ENCODE data around the gene SLC25A27.
A peak's percentile ranks its signal among the peaks of the same experiment; 100 is the strongest.
"Not testable (repeated sequence)": the region's sequence is repeated elsewhere in the genome, so short reads cannot be mapped to it uniquely, and the experiment has no call there.

The SLC25A27 gene

DNA sequence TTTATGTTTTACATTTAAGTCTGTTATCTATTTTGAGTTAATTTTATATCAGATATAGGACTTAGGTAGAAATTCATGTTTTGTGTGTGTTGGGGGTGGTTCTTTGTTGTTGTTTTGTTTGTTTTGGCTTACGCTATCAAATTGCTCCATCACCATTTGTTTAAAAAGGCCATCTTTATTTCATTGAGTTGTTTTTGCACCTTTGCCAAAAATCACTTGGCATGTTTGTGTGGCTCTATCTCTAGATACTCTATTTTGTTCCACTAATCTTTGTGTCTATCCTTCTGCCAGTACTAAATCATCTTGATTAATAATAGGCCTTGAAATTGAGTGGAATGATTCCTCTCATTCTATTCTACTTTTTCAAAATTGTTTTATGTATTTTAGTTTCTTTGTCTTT is 7.5 kb upstream of the SLC25A27 start:
- Histone ChIP-seq H3K79me2 (ENCODE audit: control insufficient read depth, insufficient read depth, low read length) (no peaks in the 10 kb centered on the region), H3K36me3 (ENCODE audit: control insufficient read depth, insufficient read depth, low read length) (no peaks in the 10 kb centered on the region), H3K23ac (ENCODE audit: low read length) (no peak overlapping the region), H3K79me1 (ENCODE audit: low read length) (no peaks in the 10 kb centered on the region), H3K18ac (ENCODE audit: low read length) (no peak overlapping the region), H3K27ac (ENCODE audit: low read depth, low read length) (no peak overlapping the region), H3K56ac (ENCODE audit: low read length) (no peak overlapping the region), H3K4ac (ENCODE audit: low read depth, low read length) (no peak overlapping the region), H2BK120ac (ENCODE audit: low read depth, low read length) (no peak overlapping the region), H3K4me1 (ENCODE audit: control insufficient read depth, low read depth, low read length) (no peaks in the 10 kb centered on the region), H2BK15ac (replicated peaks; ENCODE audit: low read depth) (no peak overlapping the region), H3K4me2 (ENCODE audit: low read length) (no peak overlapping the region), H3K27me3 (ENCODE audit: insufficient read depth, low read length, poor library complexity) (no peaks in the 10 kb centered on the region), H2BK5ac (ENCODE audit: low read length) (no peak overlapping the region), H4K5ac (ENCODE audit: low read length) (no peak overlapping the region), H3K9ac (ENCODE audit: low read length) (no peak overlapping the region), H4K8ac (ENCODE audit: low read depth, low read length) (no peak overlapping the region), H2AK5ac (ENCODE audit: low read length) (no peak overlapping the region), H3K4me3 (ENCODE audit: low read length) (no peak overlapping the region)
- DNase-seq = no peak
- no CpG with 5 or more reads among the region's 1 CpG for WGBS (ENCODE audit: extremely low coverage, insufficient coverage, low lambda C conversion rate)

- H2BK15ac ChIP-seq (replicated peaks; ENCODE audit: low read depth); H2AK5ac ChIP-seq (ENCODE audit: low read length); H3K4me2 ChIP-seq (ENCODE audit: low read length); DNase-seq; H3K23ac ChIP-seq (ENCODE audit: low read length); H3K27me3 ChIP-seq (ENCODE audit: insufficient read depth, low read length, poor library complexity); H3K27ac ChIP-seq (ENCODE audit: low read depth, low read length); H2BK5ac ChIP-seq (ENCODE audit: low read length); H3K4me1 ChIP-seq (ENCODE audit: control insufficient read depth, low read depth, low read length); H3K56ac ChIP-seq (ENCODE audit: low read length); H4K5ac ChIP-seq (ENCODE audit: low read length); H4K8ac ChIP-seq (ENCODE audit: low read depth, low read length); H3K4me3 ChIP-seq (ENCODE audit: low read length); H3K79me1 ChIP-seq (ENCODE audit: low read length); H3K4ac ChIP-seq (ENCODE audit: low read depth, low read length); H3K36me3 ChIP-seq (ENCODE audit: control insufficient read depth, insufficient read depth, low read length); H2BK120ac ChIP-seq (ENCODE audit: low read depth, low read length); H3K79me2 ChIP-seq (ENCODE audit: control insufficient read depth, insufficient read depth, low read length); H3K18ac ChIP-seq (ENCODE audit: low read length); H3K9ac ChIP-seq (ENCODE audit: low read length): not testable (repeated sequence)
- WGBS (ENCODE audit: extremely low coverage, insufficient coverage, low lambda C conversion rate) = no CpG with 5 or more reads among the region's 4 CpGs
Measured at GRCh38 chr6:46648108-46648507, 4.7 kb upstream of the SLC25A27 start.

- Histone ChIP-seq H2BK15ac (replicated peaks; ENCODE audit: low read depth) (no peak overlapping the region), H3K4me2 (ENCODE audit: low read length) (no peak overlapping the region), H4K8ac (ENCODE audit: low read depth, low read length) (no peak overlapping the region), H3K4me3 (ENCODE audit: low read length) (no peak overlapping the region), H3K79me1 (ENCODE audit: low read length) (no peaks in the 10 kb centered on the region), H3K4ac (ENCODE audit: low read depth, low read length) (no peak overlapping the region), H4K5ac (ENCODE audit: low read length) (no peak overlapping the region), H3K23ac (ENCODE audit: low read length) (no peak overlapping the region), H3K56ac (ENCODE audit: low read length) (no peak overlapping the region), H3K9ac (ENCODE audit: low read length) (no peak overlapping the region), H2BK120ac (ENCODE audit: low read depth, low read length) (no peak overlapping the region), H3K79me2 (ENCODE audit: control insufficient read depth, insufficient read depth, low read length) (no peaks in the 10 kb centered on the region), H3K18ac (ENCODE audit: low read length) (no peak overlapping the region), H2BK5ac (ENCODE audit: low read length) (no peak overlapping the region), H3K36me3 (ENCODE audit: control insufficient read depth, insufficient read depth, low read length) (no peaks in the 10 kb centered on the region), H3K4me1 (ENCODE audit: control insufficient read depth, low read depth, low read length) (no peaks in the 10 kb centered on the region), H3K27ac (ENCODE audit: low read depth, low read length) (no peak overlapping the region), H2AK5ac (ENCODE audit: low read length) (no peak overlapping the region), H3K27me3 (ENCODE audit: insufficient read depth, low read length, poor library complexity) (no peaks in the 10 kb centered on the region)
- no peak for DNase-seq
- WGBS (ENCODE audit: extremely low coverage, insufficient coverage, low lambda C conversion rate) = no CpG with 5 or more reads among the region's 5 CpGs
Measured at GRCh38 chr6:46648869-46649492, 3.8 kb upstream of the SLC25A27 start.

- Histone ChIP-seq H3K27me3 (ENCODE audit: insufficient read depth, low read length, poor library complexity) (no peaks in the 10 kb centered on the region), H3K23ac (ENCODE audit: low read length) (no peak overlapping the region), H3K79me2 (ENCODE audit: control insufficient read depth, insufficient read depth, low read length) (no peaks in the 10 kb centered on the region), H3K4me1 (ENCODE audit: control insufficient read depth, low read depth, low read length) (no peaks in the 10 kb centered on the region), H3K36me3 (ENCODE audit: control insufficient read depth, insufficient read depth, low read length) (no peaks in the 10 kb centered on the region), H3K27ac (ENCODE audit: low read depth, low read length) (no peak overlapping the region), H3K79me1 (ENCODE audit: low read length) (no peaks in the 10 kb centered on the region), H3K4me2 (ENCODE audit: low read length) (no peak overlapping the region), H4K8ac (ENCODE audit: low read depth, low read length) (no peak overlapping the region), H2BK5ac (ENCODE audit: low read length) (no peak overlapping the region), H3K4ac (ENCODE audit: low read depth, low read length) (no peak overlapping the region), H3K4me3 (ENCODE audit: low read length) (no peak overlapping the region), H2BK120ac (ENCODE audit: low read depth, low read length) (no peak overlapping the region), H3K9ac (ENCODE audit: low read length) (no peak overlapping the region), H2BK15ac (replicated peaks; ENCODE audit: low read depth) (no peak overlapping the region), H4K5ac (ENCODE audit: low read length) (no peak overlapping the region), H3K56ac (ENCODE audit: low read length) (no peak overlapping the region), H3K18ac (ENCODE audit: low read length) (no peak overlapping the region), H2AK5ac (ENCODE audit: low read length) (no peak overlapping the region)
- DNase-seq = no peak
- WGBS (ENCODE audit: extremely low coverage, insufficient coverage, low lambda C conversion rate) = no CpG with 5 or more reads among the region's 1 CpG
Measured at GRCh38 chr6:46651006-46651405, 1.8 kb upstream of the SLC25A27 start.

- WGBS (ENCODE audit: extremely low coverage, insufficient coverage, low lambda C conversion rate) = 100% methylated on average over 1 of the region's 8 CpGs
- Histone ChIP-seq H3K27ac (ENCODE audit: low read depth, low read length) (no peak overlapping the region), H3K4ac (ENCODE audit: low read depth, low read length) (no peak overlapping the region), H3K27me3 (ENCODE audit: insufficient read depth, low read length, poor library complexity) (no peaks in the 10 kb centered on the region), H3K79me1 (ENCODE audit: low read length) (no peaks in the 10 kb centered on the region), H2AK5ac (ENCODE audit: low read length) (no peak overlapping the region), H4K5ac (ENCODE audit: low read length) (no peak overlapping the region), H2BK120ac (ENCODE audit: low read depth, low read length) (no peak overlapping the region), H2BK5ac (ENCODE audit: low read length) (no peak overlapping the region), H3K56ac (ENCODE audit: low read length) (no peak overlapping the region), H4K8ac (ENCODE audit: low read depth, low read length) (no peak overlapping the region), H3K36me3 (ENCODE audit: control insufficient read depth, insufficient read depth, low read length) (no peaks in the 10 kb centered on the region), H3K18ac (ENCODE audit: low read length) (no peak overlapping the region), H3K9ac (ENCODE audit: low read length) (peak overlapping the region; percentile 63), H3K4me2 (ENCODE audit: low read length) (peak overlapping the region; percentile 93), H3K79me2 (ENCODE audit: control insufficient read depth, insufficient read depth, low read length) (no peaks in the 10 kb centered on the region), H3K23ac (ENCODE audit: low read length) (no peak overlapping the region), H3K4me1 (ENCODE audit: control insufficient read depth, low read depth, low read length) (no peaks in the 10 kb centered on the region), H3K4me3 (ENCODE audit: low read length) (no peak overlapping the region), H2BK15ac (replicated peaks; ENCODE audit: low read depth) (no peak overlapping the region)
- DNase-seq = no peak
Measured at GRCh38 chr6:46651816-46652215, 959 bp upstream of the SLC25A27 start.

DNA sequence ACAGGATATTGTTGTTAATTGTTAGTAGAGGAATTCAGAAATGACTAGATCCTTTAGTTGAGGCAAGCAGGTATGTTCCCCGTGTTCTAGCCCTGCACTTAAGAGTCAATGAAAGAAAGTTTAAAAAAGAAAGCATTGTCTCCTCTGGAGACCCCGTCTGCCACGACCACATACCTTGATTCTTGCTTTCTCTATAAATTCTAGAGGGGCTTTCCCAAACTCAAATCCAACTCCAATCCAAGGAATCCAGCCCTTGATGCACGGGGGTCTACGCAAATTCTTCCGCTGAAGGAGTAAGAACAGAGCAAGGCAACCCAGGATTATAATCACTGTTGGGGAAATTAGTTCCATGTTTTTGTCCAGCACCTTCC is 558 bp upstream of the SLC25A27 start:
- Histone ChIP-seq H3K79me1 (ENCODE audit: low read length) (no peaks in the 10 kb centered on the region), H3K79me2 (ENCODE audit: control insufficient read depth, insufficient read depth, low read length) (no peaks in the 10 kb centered on the region), H2BK5ac (ENCODE audit: low read length) (no peak overlapping the region), H3K27ac (ENCODE audit: low read depth, low read length) (no peak overlapping the region), H3K4ac (ENCODE audit: low read depth, low read length) (no peak overlapping the region), H3K36me3 (ENCODE audit: control insufficient read depth, insufficient read depth, low read length) (no peaks in the 10 kb centered on the region), H3K4me1 (ENCODE audit: control insufficient read depth, low read depth, low read length) (no peaks in the 10 kb centered on the region), H3K4me3 (ENCODE audit: low read length) (peak overlapping the region; percentile 73), H3K4me2 (ENCODE audit: low read length) (peak overlapping the region; percentile 93), H3K56ac (ENCODE audit: low read length) (peak overlapping the region; percentile 75), H3K9ac (ENCODE audit: low read length) (peak overlapping the region; percentile 63), H4K5ac (ENCODE audit: low read length) (no peak overlapping the region), H3K23ac (ENCODE audit: low read length) (no peak overlapping the region), H3K27me3 (ENCODE audit: insufficient read depth, low read length, poor library complexity) (no peaks in the 10 kb centered on the region), H2BK15ac (replicated peaks; ENCODE audit: low read depth) (no peak overlapping the region), H3K18ac (ENCODE audit: low read length) (no peak overlapping the region), H4K8ac (ENCODE audit: low read depth, low read length) (no peak overlapping the region), H2BK120ac (ENCODE audit: low read depth, low read length) (no peak overlapping the region), H2AK5ac (ENCODE audit: low read length) (no peak overlapping the region)
- DNase-seq = no peak
- WGBS (ENCODE audit: extremely low coverage, insufficient coverage, low lambda C conversion rate) = no CpG with 5 or more reads among the region's 6 CpGs
